Transverse colon (tissue), 4 donors: ENCODE results near the gene HHLA2. TPM values are rescaled to one million over a fixed set of nuclear protein-coding genes. Genes with fewer than 3 reads are reported as not detected.

Experiments
- DNase-seq: peaks from one replicate; pipeline ENCODE4 v3.0.0-alpha.2; 2019
- H3K27ac ChIP-seq, 4 donors: fragments of 200-600 bp; sonication (generic); 2 replicates each; pipeline ENCODE4 v1.5.1; 2016 to 2018; ENCODE audit warnings: inconsistent platforms in 4 of 4
- H3K27me3 ChIP-seq: fragments of 200-600 bp; sonication (generic); 2 replicates; pipeline ENCODE4 v1.5.1; 2017; ENCODE audit warnings: inconsistent platforms
- H3K36me3 ChIP-seq, 4 donors: fragments of 200-600 bp; sonication (generic); 2 replicates each; pipeline ENCODE4 v1.5.1; 2017 to 2019; ENCODE audit warnings: inconsistent platforms in 4 of 4
- H3K4me1 ChIP-seq, 4 donors: fragments of 200-600 bp; sonication (generic); 2 replicates each; pipeline ENCODE4 v1.5.1; 2017 to 2020; ENCODE audit warnings: inconsistent platforms in 4 of 4
- H3K4me3 ChIP-seq, 4 donors: fragments of 200-600 bp; sonication (generic); 1 replicate in 1 of 4; 2 replicates in 3 of 4; pipeline versions ENCODE4 v1.5.1 to v1.6.1; 2017 to 2019; ENCODE audit warnings: inconsistent platforms in 4 of 4
- H3K9me3 ChIP-seq, 2 donors: fragments of 200-600 bp; sonication (generic); 2 replicates each; pipeline ENCODE4 v1.5.1; 2017 to 2019; ENCODE audit warnings: inconsistent platforms in 2 of 2
- EP300 ChIP-seq: sonication (generic); formaldehyde crosslinking; IDR thresholded peaks from one replicate; pipeline ENCODE4 v1.6.1; 2017; ENCODE audit warnings: antibody characterized with exemption, low read depth
- POLR2A ChIP-seq: fragments of 450-650 bp; IDR thresholded peaks from one replicate; pipeline ENCODE4 v1.6.1; 2016; ENCODE audit warnings: antibody characterized with exemption, mild to moderate bottlenecking, moderate library complexity
- POLR2AphosphoS5 ChIP-seq, 3 donors: sonication (generic); formaldehyde crosslinking; IDR thresholded peaks; one replicate each; pipeline ENCODE4 v1.6.1; 2016; ENCODE audit warnings: antibody characterized with exemption in 3 of 3
- WGBS, 2 donors: methylation state at CpG; one replicate each; pipeline ENCODE4 v1.1.5; 2018; ENCODE audit warnings: low coverage in 1 of 2; 5-methylcytosine and 5-hydroxymethylcytosine counted together
- in situ Hi-C, 4 donors: fragments of 200-750 bp; cut with MboI; loops; one replicate each; pipeline versions ENCODE4 v1.15.0 to v1.15.1; 2017; ENCODE audit warnings: low sequenced_read_pairs in 3 of 4, low pct_ligation_motif_present in 1 of 4, low pct_unique_long_range_greater_than_20kb in 1 of 4
- intact Hi-C: fragments of 100-400 bp; cut with DNase I; formaldehyde crosslinking; loops from one replicate; pipeline ENCODE4 v1.15.1; 2023; ENCODE audit warnings: low total_unique reads
- total RNA-seq, 4 donors: library from RNA; depleted of rRNA; stranded (reverse); fragments of >200 nt; gene quantifications; one replicate each; pipeline ENCODE4 v1.1.0, GENCODE V29; 2016
- TF ChIP-seq, protein P1 (sequence below), 5 experiments: fragments of 200-600 bp in 3 of 5; fragments of 450-650 bp in 2 of 5; sonication (generic) in 3 of 5; IDR thresholded peaks; 1 replicate in 2 of 5; 2 replicates in 3 of 5; pipeline ENCODE4 v1.5.1; 2016 to 2017; ENCODE audit warnings: antibody characterized with exemption in 5 of 5, inconsistent platforms in 3 of 5, mild to moderate bottlenecking in 2 of 5, moderate library complexity in 1 of 5

HHLA2 gene
- total RNA-seq, 4 donors from 2014 or later: 26.7 to 226 (median 204) TPM

DNA sequence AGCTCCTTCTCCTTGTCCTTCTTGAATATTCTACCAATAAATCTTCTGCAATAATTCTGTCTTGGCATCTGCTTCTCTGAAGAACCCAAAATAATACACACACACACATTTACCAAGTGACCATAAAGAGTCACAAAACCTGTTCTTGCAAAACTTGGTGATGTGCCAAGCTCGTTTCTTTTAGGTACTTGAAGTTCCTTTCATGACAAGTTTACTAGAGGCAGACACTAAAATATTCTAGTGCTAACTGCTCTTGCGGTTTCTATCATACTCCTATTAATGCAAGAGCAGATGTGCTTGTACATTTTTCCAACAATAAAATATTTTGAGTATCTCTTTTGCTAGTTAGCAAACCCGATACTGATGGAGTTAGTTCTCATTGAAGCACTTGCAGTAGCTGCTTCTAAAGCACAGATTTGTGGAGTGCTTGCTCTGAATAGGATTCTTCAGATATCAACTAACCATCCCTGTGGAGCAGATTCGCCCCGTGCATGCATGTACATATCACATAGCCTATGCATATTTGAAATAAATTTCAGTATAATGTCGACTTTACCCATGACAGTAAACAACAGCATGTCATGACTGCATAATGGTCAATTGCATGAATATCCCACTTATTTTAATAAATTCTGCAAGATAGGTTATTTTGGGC is 23.2 kb downstream of the HHLA2 start:
- peak; percentile 64 for DNase-seq
- H3K9me3 ChIP-seq: no peaks in the 10 kb centered on the region
- peak overlapping the region in 2 of 4 donors; percentile 22 to 36 for H3K27ac ChIP-seq

DNA sequence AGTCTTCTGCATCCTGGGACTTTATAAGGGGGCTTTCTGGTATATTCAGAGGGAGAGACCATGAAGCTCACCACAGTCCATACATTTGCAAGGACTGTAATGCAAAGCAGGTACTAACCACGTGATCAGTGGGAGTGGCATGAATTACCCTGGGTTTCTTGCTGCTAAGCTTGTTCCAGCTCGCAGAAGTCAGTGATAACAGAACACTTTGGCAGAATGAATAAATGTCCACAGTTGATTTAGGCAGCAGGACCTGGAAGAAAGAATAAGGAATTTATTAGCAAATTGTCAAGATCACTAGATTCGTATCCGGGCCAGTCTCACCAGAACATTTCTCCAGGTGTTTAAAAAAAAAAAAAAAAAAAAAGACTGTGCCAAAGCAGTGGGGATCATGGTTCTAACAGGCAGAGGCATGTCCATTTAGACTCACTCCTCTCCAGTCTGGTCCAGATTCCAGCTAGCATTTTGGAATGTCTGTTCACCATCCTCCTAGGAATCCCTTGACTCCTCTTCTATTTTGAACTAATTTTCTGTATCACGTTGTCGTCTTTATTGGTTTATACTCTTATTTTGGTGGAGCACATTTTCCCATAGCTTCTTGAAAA is 24.5 kb downstream of the HHLA2 start:
- H3K27me3 ChIP-seq: no peaks in the 10 kb centered on the region
- no peak overlapping the region for H3K4me3 ChIP-seq
- H3K27ac ChIP-seq: no peak overlapping the region
- no peak for DNase-seq
- no peak for TF ChIP-seq EP300
- TF ChIP-seq POLR2AphosphoS5 (IDR thresholded peaks at IDR 0.05): no peak
- no peak for TF ChIP-seq POLR2A
- TF ChIP-seq, protein P1, sequence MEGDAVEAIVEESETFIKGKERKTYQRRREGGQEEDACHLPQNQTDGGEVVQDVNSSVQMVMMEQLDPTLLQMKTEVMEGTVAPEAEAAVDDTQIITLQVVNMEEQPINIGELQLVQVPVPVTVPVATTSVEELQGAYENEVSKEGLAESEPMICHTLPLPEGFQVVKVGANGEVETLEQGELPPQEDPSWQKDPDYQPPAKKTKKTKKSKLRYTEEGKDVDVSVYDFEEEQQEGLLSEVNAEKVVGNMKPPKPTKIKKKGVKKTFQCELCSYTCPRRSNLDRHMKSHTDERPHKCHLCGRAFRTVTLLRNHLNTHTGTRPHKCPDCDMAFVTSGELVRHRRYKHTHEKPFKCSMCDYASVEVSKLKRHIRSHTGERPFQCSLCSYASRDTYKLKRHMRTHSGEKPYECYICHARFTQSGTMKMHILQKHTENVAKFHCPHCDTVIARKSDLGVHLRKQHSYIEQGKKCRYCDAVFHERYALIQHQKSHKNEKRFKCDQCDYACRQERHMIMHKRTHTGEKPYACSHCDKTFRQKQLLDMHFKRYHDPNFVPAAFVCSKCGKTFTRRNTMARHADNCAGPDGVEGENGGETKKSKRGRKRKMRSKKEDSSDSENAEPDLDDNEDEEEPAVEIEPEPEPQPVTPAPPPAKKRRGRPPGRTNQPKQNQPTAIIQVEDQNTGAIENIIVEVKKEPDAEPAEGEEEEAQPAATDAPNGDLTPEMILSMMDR (IDR thresholded peaks at IDR 0.05): no peak
- H3K36me3 ChIP-seq: no peaks in the 10 kb centered on the region
- H3K9me3 ChIP-seq: no peaks in the 10 kb centered on the region
- in situ Hi-C loops: no loop called here
- intact Hi-C loops: no loop called here
- WGBS, 2 donors: 70 to 79% methylated on average over 5 to 6 of the region's 6 CpGs
- peaks cover 0 to 26% (median 12%) of the 10 kb centered on the region in 4 donors for H3K4me1 ChIP-seq

More for the DNA sequence above, 23.2 kb downstream of the HHLA2 start:
- in situ Hi-C loops: no loop called here
- Histone ChIP-seq H3K27me3 (no peaks in the 10 kb centered on the region), H3K4me3 (no peak overlapping the region), H3K36me3 (no peaks in the 10 kb centered on the region), H3K4me1 (peaks cover 0 to 26% (median 12%) of the 10 kb centered on the region in 4 donors)
- 34 to 36% methylated on average over 6 of the region's 6 CpGs for WGBS, 2 donors
- intact Hi-C loops: no loop called here
- TF ChIP-seq POLR2AphosphoS5 (IDR thresholded peaks at IDR 0.05) (peak in 1 of 3 donors; percentile 27), EP300 (no peak)

DNA sequence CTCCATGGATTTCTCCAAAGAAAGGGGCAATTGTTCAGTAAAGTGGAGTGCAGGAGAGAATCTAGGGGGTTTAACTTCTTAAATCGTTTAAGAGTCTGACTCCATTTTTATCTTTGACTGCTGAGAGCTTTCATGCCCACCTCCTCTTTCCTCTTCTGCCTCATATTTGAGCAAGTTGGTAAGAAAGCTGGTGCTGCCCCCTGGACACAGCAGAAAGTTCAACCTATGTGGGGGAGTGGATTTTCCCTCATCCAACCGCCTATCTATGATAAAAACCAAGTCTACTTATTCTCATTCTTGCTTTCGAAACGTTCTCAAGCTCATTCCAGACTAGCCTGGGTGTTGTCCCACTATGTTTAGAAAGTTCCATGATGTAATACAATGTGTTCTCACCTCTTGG is 26.0 kb downstream of the HHLA2 start:
- no peak overlapping the region for H3K27ac ChIP-seq
- in situ Hi-C loops (no loop called here), intact Hi-C loops (no loop called here)
- H3K36me3 ChIP-seq: no peaks in the 10 kb centered on the region
- peaks cover 0 to 26% (median 12%) of the 10 kb centered on the region in 4 donors for H3K4me1 ChIP-seq
- no peak overlapping the region for H3K4me3 ChIP-seq
- no peak for TF ChIP-seq POLR2A
- no peak for DNase-seq
- 74 to 84% methylated on average over 4 of the region's 4 CpGs for WGBS, 2 donors
- no peaks in the 10 kb centered on the region for H3K27me3 ChIP-seq
- H3K9me3 ChIP-seq: no peaks in the 10 kb centered on the region

DNA sequence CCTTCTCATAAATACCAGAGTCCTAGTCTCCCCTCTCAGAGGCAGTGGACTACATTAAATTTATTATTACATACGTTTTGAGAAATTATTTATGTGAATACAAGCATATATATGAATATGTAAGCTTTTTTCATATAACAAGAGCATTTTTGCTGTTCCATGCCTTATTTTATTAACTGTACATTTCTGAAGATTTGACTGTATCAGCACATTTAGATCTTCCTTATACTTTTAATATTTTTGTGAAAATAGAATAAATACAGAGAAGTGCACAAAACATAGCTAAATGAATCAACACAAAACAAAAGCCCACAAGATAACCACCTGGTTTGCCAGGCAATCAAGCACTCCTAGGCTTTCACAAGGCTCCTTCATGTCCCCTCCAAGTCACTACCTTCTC is 27.8 kb downstream of the HHLA2 start:
- Histone ChIP-seq H3K4me3 (no peak overlapping the region), H3K4me1 (peaks cover 0 to 15% (median 7%) of the 10 kb centered on the region in 4 donors), H3K27ac (no peak overlapping the region), H3K36me3 (no peaks in the 10 kb centered on the region), H3K27me3 (no peaks in the 10 kb centered on the region), H3K9me3 (no peaks in the 10 kb centered on the region)
- 71 to 83% methylated on average over 1 of the region's 1 CpG for WGBS, 2 donors
- intact Hi-C loops: no loop called here
- DNase-seq: no peak
- no peak for TF ChIP-seq POLR2A
- TF ChIP-seq, protein P1 (IDR thresholded peaks at IDR 0.05): no peak
- TF ChIP-seq EP300: no peak
- no peak for TF ChIP-seq POLR2AphosphoS5 (IDR thresholded peaks at IDR 0.05)
- in situ Hi-C loops: no loop called here

DNA sequence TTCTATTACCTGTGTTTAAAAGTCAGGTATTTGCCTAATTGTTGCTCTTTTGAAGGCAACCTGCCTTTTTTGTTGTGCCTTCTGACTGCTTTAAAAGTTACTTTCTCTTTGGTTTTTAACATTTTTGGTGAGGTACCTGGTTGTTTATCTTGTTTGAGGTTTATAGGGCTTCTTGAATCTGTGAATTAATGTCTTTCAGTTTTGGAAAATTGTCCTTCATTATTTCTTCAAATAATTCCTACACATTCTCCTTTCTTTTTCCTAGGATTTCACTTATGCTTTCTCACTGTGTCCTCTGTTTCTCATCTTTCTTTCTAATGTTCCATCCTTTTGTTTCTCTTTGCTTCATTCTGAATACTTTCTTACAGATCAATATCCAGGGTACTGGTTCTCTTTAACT is 30.8 kb downstream of the HHLA2 start:
- TF ChIP-seq EP300: no peak
- TF ChIP-seq, protein P1 (IDR thresholded peaks at IDR 0.05): no peak
- no peak for TF ChIP-seq POLR2AphosphoS5 (IDR thresholded peaks at IDR 0.05)
- TF ChIP-seq POLR2A: no peak
- H3K9me3 ChIP-seq: no peaks in the 10 kb centered on the region
- in situ Hi-C loops (no loop called here), intact Hi-C loops (no loop called here)
- no peaks in the 10 kb centered on the region for H3K36me3 ChIP-seq
- H3K4me1 ChIP-seq: no peaks in the 10 kb centered on the region
- no peak overlapping the region for H3K27ac ChIP-seq
- H3K27me3 ChIP-seq: no peaks in the 10 kb centered on the region
- no peak overlapping the region for H3K4me3 ChIP-seq
- no peak for DNase-seq
